ENCODE measurements around the gene TBC1D16. TPM values are rescaled to one million over a fixed set of nuclear protein-coding genes. Genes with fewer than 3 reads are reported as not detected.
"Not testable (repeated sequence)": the region's sequence is repeated elsewhere in the genome, so short reads cannot be mapped to it uniquely, and the experiment has no call there.

Gene TBC1D16
- total RNA-seq, 1 experiment from 2014 or later = 21.1 TPM

DNA sequence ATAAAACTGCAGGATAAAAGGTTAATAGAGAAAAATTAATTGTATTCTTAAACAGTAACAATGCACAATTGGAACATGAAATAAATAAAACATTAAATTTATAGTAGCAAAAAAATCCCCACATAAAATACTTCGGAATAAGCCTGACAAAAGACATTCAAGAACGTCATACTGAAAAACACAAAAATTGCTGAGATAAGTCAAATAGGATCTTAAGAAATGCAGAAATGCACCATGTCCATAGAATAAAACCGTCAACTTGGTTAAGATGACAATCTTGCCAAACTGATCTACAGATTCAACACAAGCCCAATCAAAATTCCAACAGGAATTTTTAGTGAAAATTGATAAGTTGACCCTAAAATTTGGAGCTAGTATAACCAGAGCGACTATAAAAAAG lies 76.6 kb downstream of the TBC1D16 start:
- TF ChIP-seq, protein P1, sequence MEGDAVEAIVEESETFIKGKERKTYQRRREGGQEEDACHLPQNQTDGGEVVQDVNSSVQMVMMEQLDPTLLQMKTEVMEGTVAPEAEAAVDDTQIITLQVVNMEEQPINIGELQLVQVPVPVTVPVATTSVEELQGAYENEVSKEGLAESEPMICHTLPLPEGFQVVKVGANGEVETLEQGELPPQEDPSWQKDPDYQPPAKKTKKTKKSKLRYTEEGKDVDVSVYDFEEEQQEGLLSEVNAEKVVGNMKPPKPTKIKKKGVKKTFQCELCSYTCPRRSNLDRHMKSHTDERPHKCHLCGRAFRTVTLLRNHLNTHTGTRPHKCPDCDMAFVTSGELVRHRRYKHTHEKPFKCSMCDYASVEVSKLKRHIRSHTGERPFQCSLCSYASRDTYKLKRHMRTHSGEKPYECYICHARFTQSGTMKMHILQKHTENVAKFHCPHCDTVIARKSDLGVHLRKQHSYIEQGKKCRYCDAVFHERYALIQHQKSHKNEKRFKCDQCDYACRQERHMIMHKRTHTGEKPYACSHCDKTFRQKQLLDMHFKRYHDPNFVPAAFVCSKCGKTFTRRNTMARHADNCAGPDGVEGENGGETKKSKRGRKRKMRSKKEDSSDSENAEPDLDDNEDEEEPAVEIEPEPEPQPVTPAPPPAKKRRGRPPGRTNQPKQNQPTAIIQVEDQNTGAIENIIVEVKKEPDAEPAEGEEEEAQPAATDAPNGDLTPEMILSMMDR (IDR thresholded peaks at IDR 0.05; ENCODE audit: unreplicated experiment) = no peak
- Mint-ChIP-seq H3K27ac (ENCODE audit: low read depth, unreplicated experiment) (no peak overlapping the region), H3K4me3 (ENCODE audit: unreplicated experiment) (no peak overlapping the region), H3K36me3 (ENCODE audit: insufficient read depth, unreplicated experiment) (peaks cover 4% of the 10 kb centered on the region), H3K4me1 (ENCODE audit: insufficient read depth, unreplicated experiment) (peaks cover 12% of the 10 kb centered on the region), H3K27me3 (ENCODE audit: insufficient read depth, unreplicated experiment) (no peaks in the 10 kb centered on the region), H3K9me3 (ENCODE audit: unreplicated experiment) (no peaks in the 10 kb centered on the region)
- CTCF ChIA-PET = no interaction called here
- BruUV-seq (replicated peaks) = no TSS peak
- intact Hi-C loops (cut with micrococcal nuclease) = no loop called here
- no peak for DNase-seq (ENCODE audit: unreplicated experiment)
- POLR2A ChIA-PET = interaction anchor here (0.9 kb wide), 1 partner anchor 44 kb away, joined by 4 read pairs; no protein-coding TSS in a partner anchor

DNA sequence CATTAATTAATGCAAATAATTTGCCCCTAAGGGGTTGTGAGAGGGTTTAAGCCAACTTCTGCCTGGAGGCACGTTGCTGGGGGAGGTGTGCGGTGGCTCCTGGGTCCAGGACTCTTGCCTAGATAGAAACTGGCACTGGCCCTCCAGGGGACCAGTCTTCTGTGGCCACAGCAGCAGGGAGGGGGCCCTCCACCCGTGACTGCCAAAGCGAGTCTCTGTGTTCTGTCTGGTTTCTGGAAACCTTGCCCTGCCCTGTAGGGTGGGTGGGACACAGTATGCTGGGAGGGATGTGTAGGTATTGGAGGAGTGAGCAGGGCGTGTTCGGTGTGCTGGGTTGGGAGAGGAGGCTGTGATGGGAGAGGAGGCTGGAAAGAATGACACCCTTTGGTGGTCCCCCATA lies 78.8 kb downstream of the TBC1D16 start:
- no peak overlapping the region for H3K27ac Mint-ChIP-seq (ENCODE audit: low read depth, unreplicated experiment)
- TF ChIP-seq, protein P1 (IDR thresholded peaks at IDR 0.05; ENCODE audit: unreplicated experiment) = no peak
- DNase-seq (ENCODE audit: unreplicated experiment) = no peak
- intact Hi-C loops (cut with micrococcal nuclease) = no loop called here
- CTCF ChIA-PET = interaction anchor here (0.7 kb wide), 1 partner anchor 11 kb away, joined by 3 read pairs; no protein-coding TSS in a partner anchor
- H3K4me1 Mint-ChIP-seq (ENCODE audit: insufficient read depth, unreplicated experiment) = peaks cover 12% of the 10 kb centered on the region
- H3K27me3 Mint-ChIP-seq (ENCODE audit: insufficient read depth, unreplicated experiment) = no peaks in the 10 kb centered on the region
- H3K9me3 Mint-ChIP-seq (ENCODE audit: unreplicated experiment) = no peaks in the 10 kb centered on the region
- BruUV-seq (replicated peaks) = no TSS peak
- peaks cover 9% of the 10 kb centered on the region for H3K36me3 Mint-ChIP-seq (ENCODE audit: insufficient read depth, unreplicated experiment)
- no peak overlapping the region for H3K4me3 Mint-ChIP-seq (ENCODE audit: unreplicated experiment)
- POLR2A ChIA-PET = interaction anchor here (1.8 kb wide), 1 partner anchor 10 kb away, joined by 4 read pairs; no protein-coding TSS in a partner anchor

DNA sequence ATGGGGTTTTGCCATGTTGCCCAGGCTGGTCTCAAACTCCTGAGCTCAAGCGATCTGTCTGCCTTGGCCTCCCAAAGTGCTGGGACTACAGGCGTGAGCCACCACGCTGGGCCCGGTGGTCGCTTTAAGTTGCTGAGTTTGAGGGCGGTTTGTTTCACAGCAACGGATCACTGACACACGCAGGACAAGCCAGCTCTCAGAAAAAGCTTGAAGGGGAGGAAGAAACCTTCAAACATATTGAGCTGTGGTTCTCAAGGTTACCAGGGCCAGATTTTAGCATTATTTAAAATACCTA lies 79.3 kb downstream of the TBC1D16 start:
- peaks cover 11% of the 10 kb centered on the region for H3K36me3 Mint-ChIP-seq (ENCODE audit: insufficient read depth, unreplicated experiment)
- intact Hi-C loops (cut with micrococcal nuclease); BruUV-seq (replicated peaks); POLR2A ChIA-PET; H3K9me3 Mint-ChIP-seq (ENCODE audit: unreplicated experiment); H3K4me3 Mint-ChIP-seq (ENCODE audit: unreplicated experiment); H3K27me3 Mint-ChIP-seq (ENCODE audit: insufficient read depth, unreplicated experiment); DNase-seq (ENCODE audit: unreplicated experiment); H3K27ac Mint-ChIP-seq (ENCODE audit: low read depth, unreplicated experiment): not testable (repeated sequence)
- H3K4me1 Mint-ChIP-seq (ENCODE audit: insufficient read depth, unreplicated experiment) = peaks cover 12% of the 10 kb centered on the region
- CTCF ChIA-PET = interaction anchor here (0.7 kb wide), 1 partner anchor 10 kb away, joined by 3 read pairs; no protein-coding TSS in a partner anchor

DNA sequence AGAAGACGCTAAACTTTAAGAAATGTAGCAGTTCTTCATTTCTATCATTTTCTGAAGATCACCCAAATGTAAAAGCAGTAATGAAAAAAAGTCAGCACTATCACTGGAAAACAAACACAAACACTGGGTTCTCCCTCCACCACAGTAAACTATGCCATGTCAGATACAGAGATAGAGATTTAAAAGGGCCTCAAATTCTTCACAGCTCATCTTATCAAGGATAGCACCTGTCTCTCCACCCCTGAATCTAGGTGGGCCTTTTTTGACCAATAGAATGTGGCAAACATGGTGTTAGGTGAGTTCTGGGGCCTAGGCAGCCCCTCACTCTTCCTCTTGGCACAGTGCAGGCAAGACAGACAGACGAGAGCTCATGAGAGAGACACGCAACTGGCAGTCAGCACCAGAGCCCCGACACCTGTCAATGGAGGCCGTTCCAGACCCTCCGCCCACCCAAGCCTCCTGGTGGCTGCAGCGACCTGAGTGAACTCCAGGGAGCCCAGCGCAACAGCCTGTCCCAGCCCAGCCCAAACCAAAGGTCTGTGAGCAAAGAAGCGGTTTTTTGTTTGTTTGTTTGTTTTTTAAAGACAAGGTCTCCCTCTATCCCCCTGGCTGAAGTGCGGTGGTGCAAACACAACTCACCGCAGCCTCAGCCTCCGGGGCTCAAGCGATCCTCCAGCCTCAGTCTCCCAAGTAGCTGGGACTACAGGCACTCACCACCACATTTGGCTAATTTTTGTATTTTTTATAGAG lies 79.8 kb downstream of the TBC1D16 start:
- Mint-ChIP-seq H3K9me3 (ENCODE audit: unreplicated experiment) (no peaks in the 10 kb centered on the region), H3K36me3 (ENCODE audit: insufficient read depth, unreplicated experiment) (peaks cover 11% of the 10 kb centered on the region), H3K4me3 (ENCODE audit: unreplicated experiment) (no peak overlapping the region), H3K27ac (ENCODE audit: low read depth, unreplicated experiment) (no peak overlapping the region), H3K4me1 (ENCODE audit: insufficient read depth, unreplicated experiment) (peaks cover 9% of the 10 kb centered on the region), H3K27me3 (ENCODE audit: insufficient read depth, unreplicated experiment) (no peaks in the 10 kb centered on the region)
- ChIA-PET POLR2A (interaction anchor here (1.0 kb wide), 1 partner anchor 12 kb away, joined by 3 read pairs; no protein-coding TSS in a partner anchor), CTCF (interaction anchor here (0.6 to 1.0 kb wide), 3 partner anchors 10 to 14 kb away, joined by 3 to 6 read pairs (median 5); no protein-coding TSS in a partner anchor)
- intact Hi-C loops (cut with micrococcal nuclease) = no loop called here
- TF ChIP-seq, protein P1 (IDR thresholded peaks at IDR 0.05; ENCODE audit: unreplicated experiment) = no peak
- no peak for DNase-seq (ENCODE audit: unreplicated experiment)
- no TSS peak for BruUV-seq (replicated peaks)
